OCI-LY3 (cell line): ENCODE data around the gene DLX4.

Experiments used
- CTCF ChIP-seq: fragments of 200-600, 300-600 bp; sonication (generic); IDR thresholded peaks from 2 replicates; pipeline ENCODE4 v1.5.1; 2014; ENCODE audit warnings: antibody characterized with exemption, low read length, low read depth
- EZH2phosphoT487 ChIP-seq: fragments of 200-600 bp; shearing (Covaris generic); IDR thresholded peaks from 2 replicates; pipeline ENCODE4 v1.6.1; 2018; ENCODE audit warnings: antibody characterized with exemption, mixed run types, low read depth

DNA sequence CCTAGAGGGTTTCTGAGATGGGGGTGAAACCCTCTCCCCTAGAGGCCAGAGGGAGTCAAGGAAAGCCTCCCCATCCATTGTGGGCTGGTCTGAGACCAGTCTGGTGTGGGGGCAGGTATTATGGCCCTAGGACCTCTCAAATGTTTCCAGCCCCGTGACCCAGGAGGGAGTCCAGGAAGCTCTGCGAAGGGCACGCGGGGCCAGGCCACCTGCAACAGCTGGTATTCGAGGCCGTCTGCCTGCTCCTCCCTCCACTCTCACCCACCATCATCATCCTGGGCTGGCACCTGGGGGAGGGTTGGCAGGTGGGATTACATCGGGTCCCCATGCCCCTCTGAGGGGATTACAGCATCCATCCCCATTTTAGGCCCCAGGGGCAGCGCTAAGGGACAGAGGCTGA lies 38.1 kb upstream of the DLX4 start:
- no peak for TF ChIP-seq CTCF
- TF ChIP-seq EZH2phosphoT487 = no peak
